Thyroid gland (tissue), 4 donors: ENCODE results near the gene BATF.

Source experiments
- POLR2A ChIP-seq, 2 donors: fragments of 450-650 bp; IDR thresholded peaks; one replicate each; pipeline ENCODE4 v1.6.1; 2017; ENCODE audit warnings: antibody characterized with exemption in 2 of 2, mild to moderate bottlenecking in 2 of 2, moderate library complexity in 1 of 2
- TF ChIP-seq, protein P1 (sequence below), 6 experiments: fragments of 200-600 bp in 3 of 6; fragments of 450-650 bp in 3 of 6; sonication (generic) in 3 of 6; IDR thresholded peaks; one replicate each; pipeline ENCODE4 v1.5.1; 2016 to 2019; ENCODE audit warnings: antibody characterized with exemption in 6 of 6, mild to moderate bottlenecking in 2 of 6, inconsistent platforms in 1 of 6, moderate library complexity in 1 of 6

DNA sequence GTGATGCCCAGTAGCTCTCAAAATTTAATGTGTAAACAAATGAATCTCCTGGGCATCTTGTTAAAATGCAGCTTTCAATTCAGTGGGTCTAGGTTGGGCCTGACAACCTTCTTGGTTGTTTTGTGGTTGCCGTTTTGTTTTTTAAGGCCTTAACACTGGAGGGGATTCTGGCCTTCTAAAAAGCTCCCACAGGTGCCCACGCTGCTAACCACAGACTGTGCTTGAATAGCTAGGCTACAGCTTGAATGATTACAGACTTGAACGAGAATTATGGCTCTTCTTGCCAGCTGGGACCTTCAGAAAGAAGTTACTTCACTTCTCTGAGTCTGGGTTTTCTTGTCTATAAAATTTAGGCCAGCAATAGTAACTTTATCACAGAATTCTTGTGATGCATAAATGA lies 54.8 kb downstream of the BATF start:
- TF ChIP-seq, protein P1, sequence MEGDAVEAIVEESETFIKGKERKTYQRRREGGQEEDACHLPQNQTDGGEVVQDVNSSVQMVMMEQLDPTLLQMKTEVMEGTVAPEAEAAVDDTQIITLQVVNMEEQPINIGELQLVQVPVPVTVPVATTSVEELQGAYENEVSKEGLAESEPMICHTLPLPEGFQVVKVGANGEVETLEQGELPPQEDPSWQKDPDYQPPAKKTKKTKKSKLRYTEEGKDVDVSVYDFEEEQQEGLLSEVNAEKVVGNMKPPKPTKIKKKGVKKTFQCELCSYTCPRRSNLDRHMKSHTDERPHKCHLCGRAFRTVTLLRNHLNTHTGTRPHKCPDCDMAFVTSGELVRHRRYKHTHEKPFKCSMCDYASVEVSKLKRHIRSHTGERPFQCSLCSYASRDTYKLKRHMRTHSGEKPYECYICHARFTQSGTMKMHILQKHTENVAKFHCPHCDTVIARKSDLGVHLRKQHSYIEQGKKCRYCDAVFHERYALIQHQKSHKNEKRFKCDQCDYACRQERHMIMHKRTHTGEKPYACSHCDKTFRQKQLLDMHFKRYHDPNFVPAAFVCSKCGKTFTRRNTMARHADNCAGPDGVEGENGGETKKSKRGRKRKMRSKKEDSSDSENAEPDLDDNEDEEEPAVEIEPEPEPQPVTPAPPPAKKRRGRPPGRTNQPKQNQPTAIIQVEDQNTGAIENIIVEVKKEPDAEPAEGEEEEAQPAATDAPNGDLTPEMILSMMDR (IDR thresholded peaks at IDR 0.05): no peak
- no peak for TF ChIP-seq POLR2A (IDR thresholded peaks at IDR 0.05)
